GM23338 (cell line): ENCODE measurements around the gene SERPINA5. TPM values are rescaled to one million over a fixed set of nuclear protein-coding genes. Genes with fewer than 3 reads are reported as not detected.

Source experiments
- ATAC-seq: fragments of 200-7000 bp; cut with Tn5 transposase; 3 replicates; pipeline ENCODE4 v1.9.1; 2020
- DNase-seq: peaks from one replicate; pipeline ENCODE4 v3.0.0-alpha.2; 2015; ENCODE audit warnings: low spot score
- H2AFZ ChIP-seq: fragments of 200-600 bp; sonication (generic); 2 replicates; pipeline ENCODE4 v1.8.0; 2016; ENCODE audit warnings: antibody characterized with exemption, mild to moderate bottlenecking, moderate library complexity
- H3F3A ChIP-seq: fragments of 200-600 bp; sonication (generic); replicated peaks from 2 replicates; pipeline ENCODE4 v1.8.0; 2017; ENCODE audit warnings: antibody characterized with exemption, mixed run types, low read depth
- H3K27ac ChIP-seq: fragments of 200-600 bp; sonication (generic); 2 replicates; pipeline ENCODE4 v1.6.1; 2016; ENCODE audit warnings: low read depth
- H3K27me3 ChIP-seq: fragments of 200-600 bp; sonication (generic); 2 replicates; pipeline ENCODE4 v1.8.0; 2016; ENCODE audit warnings: mild to moderate bottlenecking, mixed run types, moderate library complexity; ENCODE audit not compliant: insufficient read depth
- H3K36me3 ChIP-seq: fragments of 200-600 bp; sonication (generic); 2 replicates; pipeline ENCODE4 v1.8.0; 2016; ENCODE audit warnings: mild to moderate bottlenecking; ENCODE audit not compliant: insufficient read depth
- H3K4me1 ChIP-seq: fragments of 200-600 bp; sonication (generic); 2 replicates; pipeline ENCODE4 v1.8.0; 2016; ENCODE audit warnings: mild to moderate bottlenecking, moderate library complexity; ENCODE audit not compliant: insufficient read depth
- H3K4me2 ChIP-seq: fragments of 200-600 bp; sonication (generic); 2 replicates; pipeline ENCODE4 v1.7.1; 2017; ENCODE audit warnings: mixed run types
- H3K4me3 ChIP-seq: fragments of 200-600 bp; sonication (generic); 2 replicates; pipeline ENCODE4 v1.6.1; 2016; ENCODE audit warnings: mixed run types
- H3K79me2 ChIP-seq: fragments of 200-600 bp; sonication (generic); replicated peaks from 2 replicates; pipeline ENCODE4 v1.8.0; 2017; ENCODE audit warnings: mild to moderate bottlenecking; ENCODE audit not compliant: insufficient read depth
- H3K9me2 ChIP-seq: fragments of 200-600 bp; sonication (generic); 2 replicates; pipeline ENCODE4 v1.8.0; 2017; ENCODE audit not compliant: insufficient read depth
- H4K20me1 ChIP-seq: fragments of 200-600 bp; sonication (generic); replicated peaks from 2 replicates; pipeline ENCODE4 v1.8.0; 2017; ENCODE audit warnings: mild to moderate bottlenecking; ENCODE audit not compliant: insufficient read depth
- H3K27ac Mint-ChIP-seq: 2 replicates; pipeline ENCODE4 v1.8.0; 2020; ENCODE audit warnings: inconsistent platforms, mild to moderate bottlenecking, moderate library complexity, mixed read lengths
- H3K27me3 Mint-ChIP-seq: 3 replicates; pipeline ENCODE4 v1.8.0; 2022; ENCODE audit warnings: low read depth, mild to moderate bottlenecking, moderate library complexity, mixed read lengths, inconsistent platforms; ENCODE audit not compliant: insufficient read depth, poor library complexity
- H3K36me3 Mint-ChIP-seq: 3 replicates; pipeline ENCODE4 v1.8.0; 2021; ENCODE audit warnings: low read depth, mild to moderate bottlenecking, inconsistent platforms, moderate library complexity, mixed read lengths
- H3K4me1 Mint-ChIP-seq: 3 replicates; pipeline ENCODE4 v1.8.0; 2020; ENCODE audit warnings: mild to moderate bottlenecking, inconsistent platforms, mixed read lengths
- H3K4me3 Mint-ChIP-seq: 3 replicates; pipeline ENCODE4 v1.8.0; 2021; ENCODE audit warnings: moderate library complexity, mild to moderate bottlenecking, inconsistent platforms, mixed read lengths
- H3K9me3 Mint-ChIP-seq: 3 replicates; pipeline ENCODE4 v1.8.0; 2020; ENCODE audit warnings: moderate library complexity, mild to moderate bottlenecking, inconsistent platforms, mixed read lengths
- CTCF ChIP-seq, 2 experiments: fragments of 200-600 bp in 1 of 2; sonication (generic) in 1 of 2; conservative IDR thresholded peaks; 2 replicates each; pipeline versions ENCODE4 v1.5.1 to v1.6.1; 2016 to 2017; ENCODE audit warnings: antibody characterized with exemption in 2 of 2, low read depth in 2 of 2, mild to moderate bottlenecking in 2 of 2, moderate library complexity in 1 of 2
- ETS1 ChIP-seq: IDR thresholded peaks from 2 replicates; pipeline ENCODE4 v1.6.1; 2016; ENCODE audit warnings: antibody characterized with exemption
- EZH2 ChIP-seq: fragments of 200-600 bp; sonication (generic); IDR thresholded peaks from one replicate; pipeline ENCODE4 v1.8.0; 2017; ENCODE audit warnings: antibody characterized with exemption, mild to moderate bottlenecking, low read depth; ENCODE audit not compliant: unreplicated experiment
- EZH2phosphoT487 ChIP-seq: fragments of 200-600 bp; sonication (generic); IDR thresholded peaks from one replicate; pipeline ENCODE4 v1.8.1; 2018; ENCODE audit warnings: antibody characterized with exemption; ENCODE audit not compliant: unreplicated experiment
- JUNB ChIP-seq: IDR thresholded peaks from one replicate; pipeline ENCODE4 v1.6.1; 2016; ENCODE audit warnings: antibody characterized with exemption; ENCODE audit not compliant: unreplicated experiment
- NANOG ChIP-seq: IDR thresholded peaks from 2 replicates; pipeline ENCODE4 v1.6.1; 2016; ENCODE audit warnings: antibody characterized with exemption, borderline replicate concordance
- POLR2AphosphoS5 ChIP-seq: IDR thresholded peaks from 2 replicates; pipeline ENCODE4 v1.6.1; 2016; ENCODE audit warnings: antibody characterized with exemption, low read depth
- STAT1 ChIP-seq: IDR thresholded peaks from one replicate; pipeline ENCODE4 v1.6.1; 2016; ENCODE audit warnings: antibody characterized with exemption; ENCODE audit not compliant: unreplicated experiment
- ZNF331 ChIP-seq: fragments of 250-450 bp; sonication (Bioruptor Pico); IDR thresholded peaks from 2 replicates; pipeline ENCODE4 v1.5.0; 2020; ENCODE audit warnings: low read depth, mild to moderate bottlenecking, moderate library complexity
- polyA plus RNA-seq: library from polyadenylated mRNA; unstranded; fragments of >200 nt; fragmentation: Nextera tagmentation; extraction: Ambion mirVana; gene quantifications from 2 replicates; pipeline ENCODE4 v1.2.1, GENCODE V29; 2016
- total RNA-seq: library from RNA; depleted of rRNA; stranded (reverse); fragments of >200 nt; shearing (Covaris generic); gene quantifications from 2 replicates; pipeline ENCODE4 v1.2.3, GENCODE V29; 2014
- TF ChIP-seq, protein P1 (sequence below): fragments of 250-450 bp; sonication (Bioruptor Pico); IDR thresholded peaks from 2 replicates; pipeline ENCODE4 v1.5.0; 2020; ENCODE audit warnings: mild to moderate bottlenecking, moderate library complexity
- TF ChIP-seq, protein P2 (sequence below): IDR thresholded peaks from one replicate; pipeline ENCODE4 v1.6.1; 2018; ENCODE audit warnings: antibody characterized with exemption; ENCODE audit not compliant: unreplicated experiment

The SERPINA5 gene
- total and polyA plus RNA-seq, 2 experiments from 2014 or later, result 0.81 to 0.90 TPM

DNA sequence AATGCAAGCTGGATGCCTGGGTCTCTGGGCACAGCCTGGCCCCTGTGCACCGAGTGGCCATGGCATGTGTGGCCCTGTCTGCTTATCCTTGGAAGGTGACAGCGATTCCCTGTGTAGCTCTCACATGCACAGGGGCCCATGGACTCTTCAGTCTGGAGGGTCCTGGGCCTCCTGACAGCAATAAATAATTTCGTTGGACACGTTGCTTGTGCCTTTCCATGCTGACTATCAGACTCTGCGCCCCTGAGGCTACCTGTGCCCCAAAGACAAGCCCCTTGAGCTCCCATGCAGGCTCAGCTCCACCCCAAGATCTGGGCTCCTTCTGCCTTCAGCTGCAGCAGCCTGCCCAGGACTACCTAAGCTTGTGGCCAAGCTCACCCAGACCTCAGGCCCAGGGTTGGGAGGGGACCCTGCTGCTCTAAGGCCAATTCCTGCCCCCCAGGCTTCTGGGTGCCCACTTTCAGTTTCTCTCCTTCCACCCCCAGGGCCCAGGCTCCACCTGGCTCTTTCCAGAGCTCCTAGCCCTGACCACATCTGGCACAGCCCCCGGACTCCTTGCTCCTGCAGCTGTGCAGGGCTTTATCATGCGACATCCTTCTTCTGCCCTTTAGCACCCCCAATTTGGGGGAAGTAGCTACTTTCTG is 42.8 kb downstream of the SERPINA5 start (continued):
- TF ChIP-seq, protein P1, sequence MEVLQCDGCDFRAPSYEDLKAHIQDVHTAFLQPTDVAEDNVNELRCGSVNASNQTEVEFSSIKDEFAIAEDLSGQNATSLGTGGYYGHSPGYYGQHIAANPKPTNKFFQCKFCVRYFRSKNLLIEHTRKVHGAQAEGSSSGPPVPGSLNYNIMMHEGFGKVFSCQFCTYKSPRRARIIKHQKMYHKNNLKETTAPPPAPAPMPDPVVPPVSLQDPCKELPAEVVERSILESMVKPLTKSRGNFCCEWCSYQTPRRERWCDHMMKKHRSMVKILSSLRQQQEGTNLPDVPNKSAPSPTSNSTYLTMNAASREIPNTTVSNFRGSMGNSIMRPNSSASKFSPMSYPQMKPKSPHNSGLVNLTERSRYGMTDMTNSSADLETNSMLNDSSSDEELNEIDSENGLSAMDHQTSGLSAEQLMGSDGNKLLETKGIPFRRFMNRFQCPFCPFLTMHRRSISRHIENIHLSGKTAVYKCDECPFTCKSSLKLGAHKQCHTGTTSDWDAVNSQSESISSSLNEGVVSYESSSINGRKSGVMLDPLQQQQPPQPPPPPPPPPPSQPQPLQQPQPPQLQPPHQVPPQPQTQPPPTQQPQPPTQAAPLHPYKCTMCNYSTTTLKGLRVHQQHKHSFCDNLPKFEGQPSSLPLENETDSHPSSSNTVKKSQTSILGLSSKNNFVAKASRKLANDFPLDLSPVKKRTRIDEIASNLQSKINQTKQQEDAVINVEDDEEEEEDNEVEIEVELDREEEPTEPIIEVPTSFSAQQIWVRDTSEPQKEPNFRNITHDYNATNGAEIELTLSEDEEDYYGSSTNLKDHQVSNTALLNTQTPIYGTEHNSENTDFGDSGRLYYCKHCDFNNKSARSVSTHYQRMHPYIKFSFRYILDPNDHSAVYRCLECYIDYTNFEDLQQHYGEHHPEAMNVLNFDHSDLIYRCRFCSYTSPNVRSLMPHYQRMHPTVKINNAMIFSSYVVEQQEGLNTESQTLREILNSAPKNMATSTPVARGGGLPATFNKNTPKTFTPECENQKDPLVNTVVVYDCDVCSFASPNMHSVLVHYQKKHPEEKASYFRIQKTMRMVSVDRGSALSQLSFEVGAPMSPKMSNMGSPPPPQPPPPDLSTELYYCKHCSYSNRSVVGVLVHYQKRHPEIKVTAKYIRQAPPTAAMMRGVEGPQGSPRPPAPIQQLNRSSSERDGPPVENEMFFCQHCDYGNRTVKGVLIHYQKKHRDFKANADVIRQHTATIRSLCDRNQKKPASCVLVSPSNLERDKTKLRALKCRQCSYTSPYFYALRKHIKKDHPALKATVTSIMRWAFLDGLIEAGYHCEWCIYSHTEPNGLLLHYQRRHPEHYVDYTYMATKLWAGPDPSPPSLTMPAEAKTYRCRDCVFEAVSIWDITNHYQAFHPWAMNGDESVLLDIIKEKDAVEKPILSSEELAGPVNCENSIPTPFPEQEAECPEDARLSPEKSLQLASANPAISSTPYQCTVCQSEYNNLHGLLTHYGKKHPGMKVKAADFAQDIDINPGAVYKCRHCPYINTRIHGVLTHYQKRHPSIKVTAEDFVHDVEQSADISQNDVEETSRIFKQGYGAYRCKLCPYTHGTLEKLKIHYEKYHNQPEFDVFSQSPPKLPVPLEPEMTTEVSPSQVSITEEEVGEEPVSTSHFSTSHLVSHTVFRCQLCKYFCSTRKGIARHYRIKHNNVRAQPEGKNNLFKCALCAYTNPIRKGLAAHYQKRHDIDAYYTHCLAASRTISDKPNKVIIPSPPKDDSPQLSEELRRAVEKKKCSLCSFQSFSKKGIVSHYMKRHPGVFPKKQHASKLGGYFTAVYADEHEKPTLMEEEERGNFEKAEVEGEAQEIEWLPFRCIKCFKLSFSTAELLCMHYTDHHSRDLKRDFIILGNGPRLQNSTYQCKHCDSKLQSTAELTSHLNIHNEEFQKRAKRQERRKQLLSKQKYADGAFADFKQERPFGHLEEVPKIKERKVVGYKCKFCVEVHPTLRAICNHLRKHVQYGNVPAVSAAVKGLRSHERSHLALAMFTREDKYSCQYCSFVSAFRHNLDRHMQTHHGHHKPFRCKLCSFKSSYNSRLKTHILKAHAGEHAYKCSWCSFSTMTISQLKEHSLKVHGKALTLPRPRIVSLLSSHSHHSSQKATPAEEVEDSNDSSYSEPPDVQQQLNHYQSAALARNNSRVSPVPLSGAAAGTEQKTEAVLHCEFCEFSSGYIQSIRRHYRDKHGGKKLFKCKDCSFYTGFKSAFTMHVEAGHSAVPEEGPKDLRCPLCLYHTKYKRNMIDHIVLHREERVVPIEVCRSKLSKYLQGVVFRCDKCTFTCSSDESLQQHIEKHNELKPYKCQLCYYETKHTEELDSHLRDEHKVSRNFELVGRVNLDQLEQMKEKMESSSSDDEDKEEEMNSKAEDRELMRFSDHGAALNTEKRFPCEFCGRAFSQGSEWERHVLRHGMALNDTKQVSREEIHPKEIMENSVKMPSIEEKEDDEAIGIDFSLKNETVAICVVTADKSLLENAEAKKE (CRISPR knock-in tag), result no peak
- no peak for TF ChIP-seq JUNB
- no peak for TF ChIP-seq EZH2phosphoT487
- TF ChIP-seq NANOG, result no peak

GRCh38 chr14:94624537-94625352 is 43.5 kb downstream of the SERPINA5 start:
- ATAC-seq (no peak), DNase-seq (no peak)
- Histone ChIP-seq H2AFZ (no peak overlapping the region), H3K36me3 (no peaks in the 10 kb centered on the region), H3K4me3 (no peak overlapping the region), H3K79me2 (no peaks in the 10 kb centered on the region), H3K27ac (no peak overlapping the region), H3K4me2 (no peak overlapping the region), H3F3A (no peaks in the 10 kb centered on the region), H3K27me3 (no peaks in the 10 kb centered on the region), H4K20me1 (no peaks in the 10 kb centered on the region), H3K4me1 (no peaks in the 10 kb centered on the region), H3K9me2 (peaks cover 2% of the 10 kb centered on the region; the same call in 1 of the 2 replicates)
- peaks cover 4% of the 10 kb centered on the region; the same call in 1 of the 3 replicates for H3K36me3 Mint-ChIP-seq
- peaks cover 7% of the 10 kb centered on the region for H3K27me3 Mint-ChIP-seq
- peaks cover 9% of the 10 kb centered on the region for H3K9me3 Mint-ChIP-seq
- H3K4me3 Mint-ChIP-seq, result no peak overlapping the region
- H3K27ac Mint-ChIP-seq, result no peak overlapping the region
- H3K4me1 Mint-ChIP-seq, result no peaks in the 10 kb centered on the region
- TF ChIP-seq EZH2, result no peak
- TF ChIP-seq, protein P2, sequence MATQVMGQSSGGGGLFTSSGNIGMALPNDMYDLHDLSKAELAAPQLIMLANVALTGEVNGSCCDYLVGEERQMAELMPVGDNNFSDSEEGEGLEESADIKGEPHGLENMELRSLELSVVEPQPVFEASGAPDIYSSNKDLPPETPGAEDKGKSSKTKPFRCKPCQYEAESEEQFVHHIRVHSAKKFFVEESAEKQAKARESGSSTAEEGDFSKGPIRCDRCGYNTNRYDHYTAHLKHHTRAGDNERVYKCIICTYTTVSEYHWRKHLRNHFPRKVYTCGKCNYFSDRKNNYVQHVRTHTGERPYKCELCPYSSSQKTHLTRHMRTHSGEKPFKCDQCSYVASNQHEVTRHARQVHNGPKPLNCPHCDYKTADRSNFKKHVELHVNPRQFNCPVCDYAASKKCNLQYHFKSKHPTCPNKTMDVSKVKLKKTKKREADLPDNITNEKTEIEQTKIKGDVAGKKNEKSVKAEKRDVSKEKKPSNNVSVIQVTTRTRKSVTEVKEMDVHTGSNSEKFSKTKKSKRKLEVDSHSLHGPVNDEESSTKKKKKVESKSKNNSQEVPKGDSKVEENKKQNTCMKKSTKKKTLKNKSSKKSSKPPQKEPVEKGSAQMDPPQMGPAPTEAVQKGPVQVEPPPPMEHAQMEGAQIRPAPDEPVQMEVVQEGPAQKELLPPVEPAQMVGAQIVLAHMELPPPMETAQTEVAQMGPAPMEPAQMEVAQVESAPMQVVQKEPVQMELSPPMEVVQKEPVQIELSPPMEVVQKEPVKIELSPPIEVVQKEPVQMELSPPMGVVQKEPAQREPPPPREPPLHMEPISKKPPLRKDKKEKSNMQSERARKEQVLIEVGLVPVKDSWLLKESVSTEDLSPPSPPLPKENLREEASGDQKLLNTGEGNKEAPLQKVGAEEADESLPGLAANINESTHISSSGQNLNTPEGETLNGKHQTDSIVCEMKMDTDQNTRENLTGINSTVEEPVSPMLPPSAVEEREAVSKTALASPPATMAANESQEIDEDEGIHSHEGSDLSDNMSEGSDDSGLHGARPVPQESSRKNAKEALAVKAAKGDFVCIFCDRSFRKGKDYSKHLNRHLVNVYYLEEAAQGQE, result no peak
- TF ChIP-seq STAT1, result no peak
- no peak for TF ChIP-seq POLR2AphosphoS5
- TF ChIP-seq NANOG, result no peak
- TF ChIP-seq ZNF331 (CRISPR knock-in tag), result no peak
- no peak for TF ChIP-seq EZH2phosphoT487
- TF ChIP-seq CTCF (conservative IDR thresholded peaks at IDR 0.05; ENCODE audit: low read depth in 2 of 2), result no peak
- TF ChIP-seq ETS1, result no peak
